ENCODE measurements around the gene PLEKHG5. TPM values are rescaled to one million over a fixed set of nuclear protein-coding genes. Genes with fewer than 3 reads are reported as not detected.
"Not testable (repeated sequence)": the region's sequence is repeated elsewhere in the genome, so short reads cannot be mapped to it uniquely, and the experiment has no call there.

PLEKHG5 gene
- total and polyA plus RNA-seq, 2 donors (not counting 1 experiment from before 2014, with no cell fraction given) = 0.13 to 0.20 TPM

DNA sequence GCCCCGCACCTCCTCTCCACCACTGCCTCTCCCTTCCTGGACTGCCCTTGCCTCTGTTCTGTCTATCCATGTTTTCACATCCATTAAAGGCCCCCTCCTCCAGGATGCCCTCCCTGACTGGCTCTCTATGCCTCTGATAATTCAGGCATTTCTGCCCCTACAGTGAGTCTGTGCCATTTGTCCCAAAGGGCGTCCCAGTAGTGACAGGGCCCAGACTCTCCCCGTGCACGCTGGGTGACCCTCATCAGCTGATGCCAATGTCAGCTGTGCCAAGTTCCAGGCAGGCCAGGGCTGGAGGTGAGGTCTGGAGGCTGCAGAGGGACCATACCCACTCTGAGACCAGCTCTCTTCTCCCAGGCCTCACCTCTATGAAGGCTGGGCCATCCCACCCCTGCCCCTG is 3.2 kb upstream of the PLEKHG5 start:
- no peak for ATAC-seq (ENCODE audit: low read depth)
- no peaks in the 10 kb centered on the region for H3K36me3 ChIP-seq (replicated peaks in 1 of 2; ENCODE audit: control extremely low read depth in 1 of 2, control insufficient read depth in 1 of 2, extremely low read depth in 1 of 2, insufficient read depth in 2 of 2, low read length in 1 of 2)
- H3K9me3 Mint-ChIP-seq (ENCODE audit: insufficient read depth) = no peaks in the 10 kb centered on the region
- 87% methylated on average over 4 of the region's 4 CpGs for WGBS (ENCODE audit: insufficient coverage)
- intact Hi-C loops (cut with micrococcal nuclease) = no loop called here
- peaks cover 20% of the 10 kb centered on the region for H3K27me3 Mint-ChIP-seq
- no peaks in the 10 kb centered on the region for H3K9me3 ChIP-seq (ENCODE audit: control extremely low read depth in 1 of 3, control insufficient read depth in 2 of 3, insufficient read depth in 1 of 3, low read length in 2 of 3)
- no peak overlapping the region for H3K9ac ChIP-seq (ENCODE audit: low read length)
- no peak overlapping the region for H3K4me3 Mint-ChIP-seq
- no peak for DNase-seq
- no peak overlapping the region for H3K4me3 ChIP-seq (ENCODE audit: control extremely low read depth in 1 of 5, extremely low read depth in 1 of 5, insufficient read depth in 1 of 5, low read depth in 2 of 5, low read length in 4 of 5)
- H3K4me1 Mint-ChIP-seq = peaks cover 26% of the 10 kb centered on the region
- no peak overlapping the region for H2AFZ ChIP-seq (ENCODE audit: insufficient read depth, low read depth, low read length, poor library complexity, severe bottlenecking)
- H4K20me1 ChIP-seq (ENCODE audit: control insufficient read depth, insufficient read depth, low read length, poor library complexity, severe bottlenecking) = no peaks in the 10 kb centered on the region
- no peak overlapping the region for H3K27ac Mint-ChIP-seq
- H3K4me2 ChIP-seq (replicated peaks; ENCODE audit: low read depth, low read length, poor library complexity, severe bottlenecking) = no peak overlapping the region
- TF ChIP-seq, protein P1, sequence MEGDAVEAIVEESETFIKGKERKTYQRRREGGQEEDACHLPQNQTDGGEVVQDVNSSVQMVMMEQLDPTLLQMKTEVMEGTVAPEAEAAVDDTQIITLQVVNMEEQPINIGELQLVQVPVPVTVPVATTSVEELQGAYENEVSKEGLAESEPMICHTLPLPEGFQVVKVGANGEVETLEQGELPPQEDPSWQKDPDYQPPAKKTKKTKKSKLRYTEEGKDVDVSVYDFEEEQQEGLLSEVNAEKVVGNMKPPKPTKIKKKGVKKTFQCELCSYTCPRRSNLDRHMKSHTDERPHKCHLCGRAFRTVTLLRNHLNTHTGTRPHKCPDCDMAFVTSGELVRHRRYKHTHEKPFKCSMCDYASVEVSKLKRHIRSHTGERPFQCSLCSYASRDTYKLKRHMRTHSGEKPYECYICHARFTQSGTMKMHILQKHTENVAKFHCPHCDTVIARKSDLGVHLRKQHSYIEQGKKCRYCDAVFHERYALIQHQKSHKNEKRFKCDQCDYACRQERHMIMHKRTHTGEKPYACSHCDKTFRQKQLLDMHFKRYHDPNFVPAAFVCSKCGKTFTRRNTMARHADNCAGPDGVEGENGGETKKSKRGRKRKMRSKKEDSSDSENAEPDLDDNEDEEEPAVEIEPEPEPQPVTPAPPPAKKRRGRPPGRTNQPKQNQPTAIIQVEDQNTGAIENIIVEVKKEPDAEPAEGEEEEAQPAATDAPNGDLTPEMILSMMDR (IDR thresholded peaks at IDR 0.05) = no peak
- no peak for TF ChIP-seq EZH2 (IDR thresholded peaks at IDR 0.05; ENCODE audit: borderline replicate concordance, insufficient read depth, low read depth, low read length, poor library complexity, severe bottlenecking)
- ChIA-PET CTCF (interaction anchor here (0.7 to 1.5 kb wide), 2 partner anchors 9 to 208 kb away, joined by 3 read pairs; no protein-coding TSS in a partner anchor), POLR2A (no interaction called here)
- peaks cover 21 to 34% of the 10 kb centered on the region in 2 donors for H3K4me1 ChIP-seq (ENCODE audit: control insufficient read depth in 2 of 2, insufficient read depth in 2 of 2, low read length in 2 of 2)
- H3K27me3 ChIP-seq (replicated peaks in 1 of 4; ENCODE audit: control extremely low read depth in 1 of 4, control insufficient read depth in 3 of 4, insufficient read depth in 4 of 4, low read length in 3 of 4) = peaks cover 0 to 36% (median 12%) of the 10 kb centered on the region in 4 experiments
- no peaks in the 10 kb centered on the region for H3K79me2 ChIP-seq (ENCODE audit: control insufficient read depth, insufficient read depth, low read length)
- H3K27ac ChIP-seq (ENCODE audit: low read length in 2 of 2) = no peak overlapping the region

DNA sequence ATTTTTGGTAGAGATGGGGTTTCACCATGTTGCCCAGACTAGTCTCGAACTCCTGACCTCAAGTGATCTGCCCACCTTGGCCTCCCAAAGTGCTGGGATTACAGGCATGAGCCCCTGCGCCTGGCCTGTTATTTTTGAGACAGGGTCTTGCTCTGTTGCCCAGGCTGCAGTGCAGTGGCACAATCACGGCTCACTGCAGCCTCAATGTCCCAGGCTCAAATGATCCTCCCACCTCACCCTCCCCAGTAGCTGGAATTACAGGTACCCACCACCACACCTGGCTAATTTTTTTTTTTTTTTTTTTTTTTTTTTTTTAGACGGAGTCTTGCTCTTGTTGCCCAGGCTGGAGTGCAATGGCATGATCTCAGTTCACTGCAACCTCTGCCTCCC is 2.4 kb upstream of the PLEKHG5 start:
- peaks cover 21 to 36% of the 10 kb centered on the region in 2 donors for H3K4me1 ChIP-seq (ENCODE audit: control insufficient read depth in 2 of 2, insufficient read depth in 2 of 2, low read length in 2 of 2)
- Mint-ChIP-seq H3K4me1 (peaks cover 26% of the 10 kb centered on the region), H3K27me3 (peaks cover 13% of the 10 kb centered on the region)
- H3K27ac ChIP-seq (ENCODE audit: low read length in 2 of 2); intact Hi-C loops (cut with micrococcal nuclease); H3K79me2 ChIP-seq (ENCODE audit: control insufficient read depth, insufficient read depth, low read length); H3K9ac ChIP-seq (ENCODE audit: low read length); H3K4me3 Mint-ChIP-seq; H3K4me2 ChIP-seq (replicated peaks; ENCODE audit: low read depth, low read length, poor library complexity, severe bottlenecking); H3K9me3 Mint-ChIP-seq (ENCODE audit: insufficient read depth); H3K4me3 ChIP-seq (ENCODE audit: control extremely low read depth in 1 of 5, extremely low read depth in 1 of 5, insufficient read depth in 1 of 5, low read depth in 2 of 5, low read length in 4 of 5); ATAC-seq (ENCODE audit: low read depth); H4K20me1 ChIP-seq (ENCODE audit: control insufficient read depth, insufficient read depth, low read length, poor library complexity, severe bottlenecking); POLR2A ChIA-PET; H3K36me3 ChIP-seq (replicated peaks in 1 of 2; ENCODE audit: control extremely low read depth in 1 of 2, control insufficient read depth in 1 of 2, extremely low read depth in 1 of 2, insufficient read depth in 2 of 2, low read length in 1 of 2); H2AFZ ChIP-seq (ENCODE audit: insufficient read depth, low read depth, low read length, poor library complexity, severe bottlenecking); H3K27ac Mint-ChIP-seq; DNase-seq; H3K9me3 ChIP-seq (ENCODE audit: control extremely low read depth in 1 of 3, control insufficient read depth in 2 of 3, insufficient read depth in 1 of 3, low read length in 2 of 3): not testable (repeated sequence)
- CTCF ChIA-PET = interaction anchor here (0.7 kb wide), 1 partner anchor 208 kb away, joined by 3 read pairs; no protein-coding TSS in a partner anchor
- WGBS (ENCODE audit: insufficient coverage) = 93% methylated on average over 1 of the region's 4 CpGs
- H3K27me3 ChIP-seq (replicated peaks in 1 of 4; ENCODE audit: control extremely low read depth in 1 of 4, control insufficient read depth in 3 of 4, insufficient read depth in 4 of 4, low read length in 3 of 4) = peaks cover 0 to 31% (median 12%) of the 10 kb centered on the region in 4 experiments

Measured in B cell (primary cell).